GM12873 (cell line): ENCODE measurements around the gene SNRNP25.

ENCODE experiments used
- CTCF ChIP-seq: IDR thresholded peaks from 2 replicates; pipeline ENCODE4 v1.5.1; 2012; ENCODE audit warnings: low read depth, mild to moderate bottlenecking, moderate library complexity, low read length, control low read depth; ENCODE audit not compliant: insufficient read depth; ENCODE audit errors: missing control alignments

SNRNP25 gene

GRCh38 chr16:60929-61878, 7.6 kb downstream of the SNRNP25 start:
- no peak for TF ChIP-seq CTCF

GRCh38 chr16:61879-62281, 8.3 kb downstream of the SNRNP25 start:
- TF ChIP-seq CTCF, result no peak

GRCh38 chr16:62283-62967, 8.8 kb downstream of the SNRNP25 start:
- no peak for TF ChIP-seq CTCF

GRCh38 chr16:62968-63391, 9.4 kb downstream of the SNRNP25 start:
- TF ChIP-seq CTCF, result no peak

GRCh38 chr16:63466-63865, 9.8 kb downstream of the SNRNP25 start:
- TF ChIP-seq CTCF, result no peak

GRCh38 chr16:63998-64913, 10.6 kb downstream of the SNRNP25 start:
- TF ChIP-seq CTCF, result no peak
